OCI-LY3 (cell line): ENCODE measurements around the gene NEMP1.

Source experiments
- CTCF ChIP-seq: fragments of 200-600, 300-600 bp; sonication (generic); IDR thresholded peaks from 2 replicates; pipeline ENCODE4 v1.5.1; 2014; ENCODE audit warnings: antibody characterized with exemption, low read length, low read depth
- EZH2phosphoT487 ChIP-seq: fragments of 200-600 bp; shearing (Covaris generic); IDR thresholded peaks from 2 replicates; pipeline ENCODE4 v1.6.1; 2018; ENCODE audit warnings: antibody characterized with exemption, mixed run types, low read depth

- no peak for TF ChIP-seq CTCF
- no peak for TF ChIP-seq EZH2phosphoT487
These were observed 39.4 kb downstream of the NEMP1 start for GRCh38 chr12:57039016-57039798.
